Hepatocyte (in vitro differentiated cells): ENCODE data around the gene COA1. TPM values are rescaled to one million over a fixed set of nuclear protein-coding genes. Genes with fewer than 3 reads are reported as not detected.

ENCODE experiments used
- DNase-seq: peaks from one replicate; pipeline ENCODE4 v3.0.0-alpha.2; 2016; ENCODE audit warnings: low spot score
- H2AFZ ChIP-seq: fragments of 200-600 bp; sonication (generic); 2 replicates; pipeline ENCODE4 v1.6.0; 2016; ENCODE audit warnings: antibody characterized with exemption, mild to moderate bottlenecking
- H3K27ac ChIP-seq: fragments of 200-600 bp; sonication (generic); 2 replicates; pipeline ENCODE4 v1.5.1; 2016; ENCODE audit warnings: mild to moderate bottlenecking
- H3K27me3 ChIP-seq: fragments of 200-600 bp; sonication (generic); 2 replicates; pipeline ENCODE4 v1.6.1; 2016
- H3K36me3 ChIP-seq: fragments of 200-600 bp; sonication (generic); replicated peaks from 2 replicates; pipeline ENCODE4 v1.5.1; 2016; ENCODE audit warnings: low read depth; ENCODE audit not compliant: insufficient read depth
- H3K4me1 ChIP-seq: fragments of 200-600 bp; sonication (generic); 2 replicates; pipeline ENCODE4 v1.5.1; 2016; ENCODE audit warnings: mild to moderate bottlenecking, moderate library complexity; ENCODE audit not compliant: insufficient read depth
- H3K4me2 ChIP-seq: fragments of 200-600 bp; sonication (generic); 2 replicates; pipeline ENCODE4 v1.6.0; 2016
- H3K4me3 ChIP-seq: fragments of 200-600 bp; sonication (generic); 2 replicates; pipeline ENCODE4 v1.5.1; 2016; ENCODE audit warnings: mild to moderate bottlenecking
- H3K79me2 ChIP-seq: fragments of 200-600 bp; sonication (generic); 2 replicates; pipeline ENCODE4 v1.6.0; 2017; ENCODE audit warnings: mild to moderate bottlenecking
- H3K9me2 ChIP-seq: fragments of 200-600 bp; sonication (generic); replicated peaks from 2 replicates; pipeline ENCODE4 v1.6.0; 2017; ENCODE audit warnings: mild to moderate bottlenecking; ENCODE audit not compliant: insufficient read depth
- H3K9me3 ChIP-seq: fragments of 200-600 bp; sonication (generic); 2 replicates; pipeline ENCODE4 v1.5.1; 2016; ENCODE audit warnings: low read depth, mild to moderate bottlenecking
- H4K20me1 ChIP-seq: fragments of 200-600 bp; sonication (generic); 2 replicates; pipeline ENCODE4 v1.6.0; 2016; ENCODE audit warnings: mild to moderate bottlenecking; ENCODE audit not compliant: insufficient read depth, poor library complexity, severe bottlenecking
- EZH2 ChIP-seq: fragments of 200-600 bp; sonication (generic); IDR thresholded peaks from 2 replicates; pipeline ENCODE4 v1.6.1; 2016; ENCODE audit warnings: antibody characterized with exemption, mild to moderate bottlenecking, borderline replicate concordance
- EZH2phosphoT487 ChIP-seq: fragments of 200-600 bp; sonication (generic); IDR thresholded peaks from one replicate; pipeline ENCODE4 v1.6.1; 2018; ENCODE audit warnings: antibody characterized with exemption, mild to moderate bottlenecking, low read depth, moderate library complexity; ENCODE audit not compliant: unreplicated experiment, severe bottlenecking
- WGBS: methylation state at CpG from one replicate; pipeline ENCODE4 v1.1.6; 2016; ENCODE audit warnings: low lambda C conversion rate; ENCODE audit errors: missing lambda C conversion rate; 5-methylcytosine and 5-hydroxymethylcytosine counted together
- polyA plus RNA-seq: library from polyadenylated mRNA; unstranded; fragments of >200 nt; fragmentation: Nextera tagmentation; extraction: Ambion mirVana; gene quantifications from 2 replicates; pipeline ENCODE4 v1.2.1, GENCODE V29; 2016
- total RNA-seq: library from RNA; depleted of rRNA; stranded (reverse); fragments of >200 nt; gene quantifications from 2 replicates; pipeline ENCODE4 v1.2.3, GENCODE V29; 2014
- TF ChIP-seq, protein P1 (sequence below): fragments of 200-600 bp; sonication (generic); IDR thresholded peaks from 2 replicates; pipeline ENCODE4 v1.5.1; 2016; ENCODE audit warnings: antibody characterized with exemption, mild to moderate bottlenecking; ENCODE audit not compliant: poor library complexity

The COA1 gene
- total and polyA plus RNA-seq, 2 experiments from 2014 or later: 52.1 to 55.2 TPM

- no peak for DNase-seq
- peaks cover 4% of the 10 kb centered on the region for H3K79me2 ChIP-seq
- no peak overlapping the region for H3K4me2 ChIP-seq
- no peaks in the 10 kb centered on the region for H3K9me3 ChIP-seq
- H4K20me1 ChIP-seq: no peaks in the 10 kb centered on the region
- TF ChIP-seq EZH2phosphoT487 (no peak), EZH2 (no peak)
- TF ChIP-seq, protein P1, sequence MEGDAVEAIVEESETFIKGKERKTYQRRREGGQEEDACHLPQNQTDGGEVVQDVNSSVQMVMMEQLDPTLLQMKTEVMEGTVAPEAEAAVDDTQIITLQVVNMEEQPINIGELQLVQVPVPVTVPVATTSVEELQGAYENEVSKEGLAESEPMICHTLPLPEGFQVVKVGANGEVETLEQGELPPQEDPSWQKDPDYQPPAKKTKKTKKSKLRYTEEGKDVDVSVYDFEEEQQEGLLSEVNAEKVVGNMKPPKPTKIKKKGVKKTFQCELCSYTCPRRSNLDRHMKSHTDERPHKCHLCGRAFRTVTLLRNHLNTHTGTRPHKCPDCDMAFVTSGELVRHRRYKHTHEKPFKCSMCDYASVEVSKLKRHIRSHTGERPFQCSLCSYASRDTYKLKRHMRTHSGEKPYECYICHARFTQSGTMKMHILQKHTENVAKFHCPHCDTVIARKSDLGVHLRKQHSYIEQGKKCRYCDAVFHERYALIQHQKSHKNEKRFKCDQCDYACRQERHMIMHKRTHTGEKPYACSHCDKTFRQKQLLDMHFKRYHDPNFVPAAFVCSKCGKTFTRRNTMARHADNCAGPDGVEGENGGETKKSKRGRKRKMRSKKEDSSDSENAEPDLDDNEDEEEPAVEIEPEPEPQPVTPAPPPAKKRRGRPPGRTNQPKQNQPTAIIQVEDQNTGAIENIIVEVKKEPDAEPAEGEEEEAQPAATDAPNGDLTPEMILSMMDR: no peak
- no peaks in the 10 kb centered on the region for H3K9me2 ChIP-seq
- no peak overlapping the region for H2AFZ ChIP-seq
- H3K27me3 ChIP-seq: no peaks in the 10 kb centered on the region
- H3K27ac ChIP-seq: no peak overlapping the region
- H3K4me1 ChIP-seq: no peaks in the 10 kb centered on the region
- WGBS: 78% methylated on average over 4 of the region's 4 CpGs
- H3K36me3 ChIP-seq: no peaks in the 10 kb centered on the region
- no peak overlapping the region for H3K4me3 ChIP-seq
Observed at GRCh38 chr7:43618073-43618472, 111.2 kb downstream of the COA1 start.

GRCh38 chr7:43616977-43617376 lies 112.3 kb downstream of the COA1 start:
- Histone ChIP-seq H3K4me3 (no peak overlapping the region), H3K27ac (no peak overlapping the region), H3K4me2 (no peak overlapping the region), H3K9me2 (no peaks in the 10 kb centered on the region), H2AFZ (no peak overlapping the region), H3K27me3 (no peaks in the 10 kb centered on the region), H3K79me2 (peaks cover 4% of the 10 kb centered on the region), H4K20me1 (no peaks in the 10 kb centered on the region), H3K36me3 (no peaks in the 10 kb centered on the region), H3K9me3 (no peaks in the 10 kb centered on the region), H3K4me1 (no peaks in the 10 kb centered on the region)
- 98% methylated on average over 4 of the region's 4 CpGs for WGBS
- no peak for TF ChIP-seq EZH2phosphoT487
- TF ChIP-seq, protein P1: no peak
- no peak for TF ChIP-seq EZH2
- no peak for DNase-seq

- H3K9me2 ChIP-seq: no peaks in the 10 kb centered on the region
- no peaks in the 10 kb centered on the region for H4K20me1 ChIP-seq
- H3K36me3 ChIP-seq: no peaks in the 10 kb centered on the region
- TF ChIP-seq EZH2: no peak
- no peak for TF ChIP-seq EZH2phosphoT487
- TF ChIP-seq, protein P1: no peak
- no peaks in the 10 kb centered on the region for H3K9me3 ChIP-seq
- no peaks in the 10 kb centered on the region for H3K27me3 ChIP-seq
- 91% methylated on average over 7 of the region's 7 CpGs for WGBS
- peaks cover 4% of the 10 kb centered on the region for H3K79me2 ChIP-seq
- no peak overlapping the region for H3K4me2 ChIP-seq
- no peak overlapping the region for H3K27ac ChIP-seq
- no peak overlapping the region for H2AFZ ChIP-seq
- no peak overlapping the region for H3K4me3 ChIP-seq
- no peak for DNase-seq
- H3K4me1 ChIP-seq: no peaks in the 10 kb centered on the region
Observed at GRCh38 chr7:43615558-43616145, 113.7 kb downstream of the COA1 start.
